NB4 (cell line): ENCODE measurements around the gene LARP4B.

Source experiments
- DNase-seq: peaks from one replicate; pipeline ENCODE4 v3.0.0; 2010; ENCODE audit warnings: low read depth
- H3K4me3 ChIP-seq: one replicate; pipeline ENCODE4 v1.5.1; 2011; ENCODE audit warnings: mild to moderate bottlenecking, low read depth, low read length, moderate library complexity
- MYC ChIP-seq: IDR thresholded peaks from 2 replicates; pipeline ENCODE4 v1.6.1; 2011; ENCODE audit warnings: low read depth, low read length
- POLR2A ChIP-seq: IDR thresholded peaks from 2 replicates; pipeline ENCODE4 v1.6.1; 2011; ENCODE audit warnings: mild to moderate bottlenecking; ENCODE audit not compliant: insufficient read length; ENCODE audit errors: extremely low read depth
- TF ChIP-seq, protein P1 (sequence below): IDR thresholded peaks from one replicate; pipeline ENCODE4 v1.5.1; 2012; ENCODE audit warnings: low read depth, low read length
- TF ChIP-seq, protein P2 (sequence below): IDR thresholded peaks from 2 replicates; pipeline ENCODE4 v1.6.1; 2011; ENCODE audit warnings: low read depth, low read length

The LARP4B gene

DNA sequence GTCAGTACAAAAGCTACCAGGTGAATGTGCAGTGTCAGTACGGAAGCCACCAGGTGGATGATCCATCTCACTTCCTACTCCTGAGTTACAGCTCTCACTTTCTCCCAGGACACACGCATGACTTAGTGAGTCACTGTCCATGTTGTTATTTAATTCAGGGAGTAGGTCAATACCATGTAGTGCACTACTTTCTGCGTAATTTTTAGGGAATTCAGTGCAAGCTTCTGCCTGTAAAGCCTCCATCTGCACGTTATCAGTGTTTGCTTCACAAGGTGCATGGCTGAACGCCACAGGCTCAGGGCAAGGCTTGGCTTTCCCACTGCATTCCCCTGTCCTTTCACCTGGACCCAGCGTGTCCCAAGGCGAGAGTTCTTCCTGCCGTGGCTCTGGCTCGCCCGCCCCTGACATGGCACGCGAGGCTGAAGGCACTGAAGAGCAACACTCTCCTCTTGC is 59.5 kb downstream of the LARP4B start:
- DNase-seq = no peak
- TF ChIP-seq POLR2A (no peak), MYC (no peak)
- TF ChIP-seq, protein P1, sequence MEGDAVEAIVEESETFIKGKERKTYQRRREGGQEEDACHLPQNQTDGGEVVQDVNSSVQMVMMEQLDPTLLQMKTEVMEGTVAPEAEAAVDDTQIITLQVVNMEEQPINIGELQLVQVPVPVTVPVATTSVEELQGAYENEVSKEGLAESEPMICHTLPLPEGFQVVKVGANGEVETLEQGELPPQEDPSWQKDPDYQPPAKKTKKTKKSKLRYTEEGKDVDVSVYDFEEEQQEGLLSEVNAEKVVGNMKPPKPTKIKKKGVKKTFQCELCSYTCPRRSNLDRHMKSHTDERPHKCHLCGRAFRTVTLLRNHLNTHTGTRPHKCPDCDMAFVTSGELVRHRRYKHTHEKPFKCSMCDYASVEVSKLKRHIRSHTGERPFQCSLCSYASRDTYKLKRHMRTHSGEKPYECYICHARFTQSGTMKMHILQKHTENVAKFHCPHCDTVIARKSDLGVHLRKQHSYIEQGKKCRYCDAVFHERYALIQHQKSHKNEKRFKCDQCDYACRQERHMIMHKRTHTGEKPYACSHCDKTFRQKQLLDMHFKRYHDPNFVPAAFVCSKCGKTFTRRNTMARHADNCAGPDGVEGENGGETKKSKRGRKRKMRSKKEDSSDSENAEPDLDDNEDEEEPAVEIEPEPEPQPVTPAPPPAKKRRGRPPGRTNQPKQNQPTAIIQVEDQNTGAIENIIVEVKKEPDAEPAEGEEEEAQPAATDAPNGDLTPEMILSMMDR = no peak
- TF ChIP-seq, protein P2, sequence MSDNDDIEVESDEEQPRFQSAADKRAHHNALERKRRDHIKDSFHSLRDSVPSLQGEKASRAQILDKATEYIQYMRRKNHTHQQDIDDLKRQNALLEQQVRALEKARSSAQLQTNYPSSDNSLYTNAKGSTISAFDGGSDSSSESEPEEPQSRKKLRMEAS = no peak
- H3K4me3 ChIP-seq = no peak overlapping the region

DNA sequence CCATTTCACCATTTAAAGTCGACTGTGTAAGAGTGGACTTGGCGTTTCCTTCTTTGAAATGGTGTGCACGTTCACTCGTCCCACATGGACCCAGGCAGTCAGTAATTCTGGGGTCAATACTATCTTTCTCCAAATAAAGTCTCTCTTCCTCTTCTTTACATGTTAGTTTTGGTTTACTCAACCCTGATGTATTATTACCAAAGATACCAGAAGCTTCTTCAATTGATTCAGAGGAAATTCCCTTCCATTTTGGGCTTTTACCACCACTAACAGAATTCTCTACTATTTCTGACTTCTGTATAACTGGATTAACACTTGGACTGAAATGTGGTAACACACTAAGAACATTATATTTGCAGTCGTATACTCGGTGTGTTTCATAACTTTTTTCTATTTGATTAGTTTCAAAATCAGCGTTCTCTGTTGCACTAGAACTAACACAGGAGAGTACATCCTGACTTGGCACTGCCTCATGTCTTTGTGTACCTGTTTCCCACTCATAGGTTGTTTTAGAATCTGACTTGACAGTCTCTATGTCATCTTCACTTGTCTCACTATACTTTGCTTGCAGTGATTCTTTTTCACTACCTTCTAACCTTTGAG is 60.8 kb downstream of the LARP4B start:
- no peak for DNase-seq
- H3K4me3 ChIP-seq = no peak overlapping the region
- TF ChIP-seq, protein P2 = no peak
- TF ChIP-seq, protein P1 = no peak
- no peak for TF ChIP-seq POLR2A

DNA sequence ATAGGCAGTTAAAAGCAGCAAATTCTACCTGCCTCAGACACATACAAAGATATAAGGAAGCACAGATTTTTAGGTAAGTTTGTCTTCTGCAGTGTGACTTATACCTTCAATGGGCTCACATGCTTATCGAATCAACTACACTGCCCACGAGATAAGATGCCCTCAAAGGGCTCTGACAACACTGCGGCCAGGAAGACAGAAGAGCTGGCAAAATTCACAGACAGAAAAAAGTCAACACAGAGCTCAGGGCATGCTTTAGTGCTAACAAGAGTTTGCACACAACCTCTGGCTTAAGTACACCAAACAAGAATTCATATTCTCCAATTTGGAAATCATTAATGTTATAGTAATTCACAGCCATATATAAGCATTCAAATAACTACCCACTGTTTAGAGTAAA is 62.3 kb downstream of the LARP4B start:
- no peak overlapping the region for H3K4me3 ChIP-seq
- DNase-seq = no peak
- TF ChIP-seq MYC (no peak), POLR2A (no peak)
- TF ChIP-seq, protein P1 = no peak
- TF ChIP-seq, protein P2 = no peak

DNA sequence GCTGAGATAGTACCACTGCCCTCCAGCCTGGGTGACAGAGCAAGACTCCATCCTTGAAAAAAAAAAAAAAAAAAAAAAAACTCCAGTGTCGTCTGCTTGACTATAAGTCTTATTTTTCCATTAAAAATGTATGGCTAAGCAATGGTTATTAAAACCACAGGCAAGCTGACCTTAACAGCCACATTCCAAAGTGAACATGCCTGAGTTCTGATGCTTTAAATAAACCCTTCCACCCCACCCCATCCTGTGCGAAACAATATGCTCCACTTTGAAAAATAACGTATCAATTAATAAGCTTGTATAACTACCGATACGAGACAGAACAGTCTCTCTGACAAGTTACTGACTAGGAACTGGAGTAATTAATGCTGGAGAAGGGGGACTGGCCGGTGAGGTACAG is 63.7 kb downstream of the LARP4B start:
- TF ChIP-seq, protein P2 = no peak
- no peak for TF ChIP-seq MYC
- TF ChIP-seq, protein P1 = no peak
- no peak for TF ChIP-seq POLR2A
- H3K4me3 ChIP-seq = no peak overlapping the region
- no peak for DNase-seq

DNA sequence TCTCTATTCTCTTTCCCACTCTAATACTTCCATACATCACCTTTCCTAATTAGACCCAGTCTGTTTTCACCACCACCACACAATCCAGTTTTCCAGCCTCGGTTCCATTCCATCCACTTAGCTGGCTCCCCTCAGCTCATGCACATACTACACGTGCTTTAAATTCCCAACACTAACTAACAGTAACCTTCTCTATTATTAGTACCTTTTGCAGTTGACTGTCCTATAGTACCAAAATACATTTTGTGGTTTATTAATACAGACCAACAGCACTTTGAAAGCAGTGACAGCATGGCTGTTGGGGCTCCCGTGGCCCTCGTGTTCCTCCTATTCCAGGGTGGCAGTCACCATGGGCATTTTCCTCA is 64.9 kb downstream of the LARP4B start:
- TF ChIP-seq, protein P2 = no peak
- TF ChIP-seq POLR2A (no peak), MYC (no peak)
- TF ChIP-seq, protein P1 = no peak
- no peak overlapping the region for H3K4me3 ChIP-seq
- no peak for DNase-seq

DNA sequence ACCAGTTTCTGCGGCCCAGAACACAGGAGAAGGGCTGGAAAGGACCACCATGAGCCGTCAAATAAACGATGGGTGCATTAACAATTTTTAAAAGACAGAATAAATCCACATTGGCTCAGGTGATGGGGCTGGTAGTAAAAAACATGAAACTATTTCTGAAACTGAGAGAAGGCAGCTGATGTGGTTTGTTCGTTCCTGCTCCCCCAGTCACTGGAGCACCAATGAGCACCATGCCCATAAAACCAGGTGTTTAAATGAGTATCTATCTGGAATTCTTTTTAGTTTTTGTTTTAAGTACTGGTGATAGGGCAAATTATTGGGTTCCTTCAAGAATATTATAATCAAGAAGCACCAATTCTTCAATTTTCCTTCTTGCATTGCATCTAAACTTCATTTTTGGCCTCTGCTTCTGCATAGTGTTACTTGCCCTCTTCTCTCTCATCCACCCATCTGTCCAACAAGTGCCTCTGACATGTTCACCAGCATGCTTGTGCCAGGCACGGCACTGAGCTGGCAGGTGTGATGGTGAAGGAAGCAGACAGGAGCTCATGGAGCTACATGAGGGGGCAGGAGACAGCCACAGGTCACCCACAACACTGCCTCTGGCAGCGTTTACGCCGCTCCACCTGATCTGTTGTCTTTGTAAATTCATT is 65.5 kb downstream of the LARP4B start:
- H3K4me3 ChIP-seq = no peak overlapping the region
- TF ChIP-seq POLR2A (no peak), MYC (no peak)
- TF ChIP-seq, protein P2 = no peak
- TF ChIP-seq, protein P1 = no peak
- no peak for DNase-seq
